Measurements from ENCODE around the gene ACE. TPM values are rescaled to one million over a fixed set of nuclear protein-coding genes. Genes with fewer than 3 reads are reported as not detected.

Gene ACE
- total RNA-seq, 2 donors from 2014 or later: 38.3 to 45.2 TPM

- no peak for TF ChIP-seq CTCF (IDR thresholded peaks at IDR 0.05)
- no peak for DNase-seq
- Histone ChIP-seq H3K27ac (no peak overlapping the region), H3K4me3 (no peak overlapping the region), H3K27me3 (no peaks in the 10 kb centered on the region), H3K9me3 (no peaks in the 10 kb centered on the region), H3K9ac (ENCODE audit: low read depth in 2 of 2, low read length in 2 of 2) (no peak overlapping the region), H3K4me1 (no peaks in the 10 kb centered on the region), H3K36me3 (no peaks in the 10 kb centered on the region)
- intact Hi-C loops (cut with DNase I): no loop called here
Measured at GRCh38 chr17:63497708-63498483, 21.0 kb downstream of the ACE start.

GRCh38 chr17:63498626-63499195 lies 21.9 kb downstream of the ACE start:
- Histone ChIP-seq H3K9me3 (no peaks in the 10 kb centered on the region), H3K27ac (no peak overlapping the region), H3K27me3 (no peaks in the 10 kb centered on the region), H3K9ac (ENCODE audit: low read depth in 2 of 2, low read length in 2 of 2) (no peak overlapping the region), H3K4me3 (no peak overlapping the region), H3K36me3 (no peaks in the 10 kb centered on the region), H3K4me1 (no peaks in the 10 kb centered on the region)
- intact Hi-C loops (cut with DNase I): no loop called here
- no peak for TF ChIP-seq CTCF (IDR thresholded peaks at IDR 0.05)
- no peak for DNase-seq

- H3K9ac ChIP-seq (ENCODE audit: low read depth in 2 of 2, low read length in 2 of 2): no peak overlapping the region
- no peaks in the 10 kb centered on the region for H3K36me3 ChIP-seq
- TF ChIP-seq CTCF (IDR thresholded peaks at IDR 0.05): no peak
- no peak overlapping the region for H3K4me3 ChIP-seq
- no peaks in the 10 kb centered on the region for H3K4me1 ChIP-seq
- no peaks in the 10 kb centered on the region for H3K27me3 ChIP-seq
- H3K9me3 ChIP-seq: no peaks in the 10 kb centered on the region
- intact Hi-C loops (cut with DNase I): no loop called here
- H3K27ac ChIP-seq: no peak overlapping the region
- DNase-seq: no peak
Measured at GRCh38 chr17:63500543-63501390, 23.9 kb downstream of the ACE start.

GRCh38 chr17:63503341-63503705 lies 26.5 kb downstream of the ACE start:
- Histone ChIP-seq H3K27me3 (no peaks in the 10 kb centered on the region), H3K36me3 (no peaks in the 10 kb centered on the region), H3K9ac (ENCODE audit: low read depth in 2 of 2, low read length in 2 of 2) (no peak overlapping the region), H3K4me3 (no peak overlapping the region), H3K9me3 (no peaks in the 10 kb centered on the region), H3K27ac (no peak overlapping the region), H3K4me1 (no peaks in the 10 kb centered on the region)
- no peak for TF ChIP-seq CTCF (IDR thresholded peaks at IDR 0.05)
- DNase-seq: no peak
- intact Hi-C loops (cut with DNase I): no loop called here

- H3K9ac ChIP-seq (ENCODE audit: low read depth in 2 of 2, low read length in 2 of 2): no peak overlapping the region
- H3K9me3 ChIP-seq: no peaks in the 10 kb centered on the region
- DNase-seq: no peak
- no peaks in the 10 kb centered on the region for H3K27me3 ChIP-seq
- H3K4me3 ChIP-seq: no peak overlapping the region
- TF ChIP-seq CTCF (IDR thresholded peaks at IDR 0.05): no peak
- intact Hi-C loops (cut with DNase I): no loop called here
- no peaks in the 10 kb centered on the region for H3K4me1 ChIP-seq
- H3K36me3 ChIP-seq: no peaks in the 10 kb centered on the region
- H3K27ac ChIP-seq: no peak overlapping the region
Measured at GRCh38 chr17:63504261-63504660, 27.4 kb downstream of the ACE start.

Data from colonic mucosa (tissue), 4 donors.